HG03565 (cell line): Measurements from ENCODE around the gene DLG2.

Source experiments
- ATAC-seq: cut with Tn5 transposase; IDR thresholded peaks from one replicate; pipeline ENCODE4 v1.9.1; 2021; ENCODE audit warnings: mild to moderate bottlenecking, moderate library complexity; ENCODE audit not compliant: unreplicated experiment

The DLG2 gene

GRCh38 chr11:85137597-85137996 is 489.5 kb downstream of the DLG2 start:
- no peak for ATAC-seq

- no peak for ATAC-seq
These were observed 493.5 kb downstream of the DLG2 start for GRCh38 chr11:85133636-85134035.

- ATAC-seq: no peak
These were observed 494.1 kb downstream of the DLG2 start for GRCh38 chr11:85132851-85133585.

- ATAC-seq: no peak
These were observed 499.8 kb downstream of the DLG2 start for GRCh38 chr11:85127349-85127748.

GRCh38 chr11:85123752-85124231 is 503.4 kb downstream of the DLG2 start:
- ATAC-seq: peak; percentile 89

GRCh38 chr11:85118151-85118550 is 509.0 kb downstream of the DLG2 start:
- no peak for ATAC-seq

- ATAC-seq: no peak
These were observed 511.3 kb downstream of the DLG2 start for GRCh38 chr11:85115798-85116197.

- no peak for ATAC-seq
These were observed 512.4 kb downstream of the DLG2 start for GRCh38 chr11:85114786-85115185.

GRCh38 chr11:85110246-85110645 is 516.9 kb downstream of the DLG2 start:
- ATAC-seq: peak; percentile 92

GRCh38 chr11:85109141-85109540 is 518.0 kb downstream of the DLG2 start:
- peak; percentile 65 for ATAC-seq

GRCh38 chr11:85105868-85106267 is 521.3 kb downstream of the DLG2 start:
- no peak for ATAC-seq

- no peak for ATAC-seq
These were observed 527.6 kb downstream of the DLG2 start for GRCh38 chr11:85099522-85099921.

GRCh38 chr11:85098996-85099395 is 528.1 kb downstream of the DLG2 start:
- no peak for ATAC-seq

GRCh38 chr11:85096939-85097338 is 530.2 kb downstream of the DLG2 start:
- peak; percentile 45 for ATAC-seq

GRCh38 chr11:85095239-85095638 is 531.9 kb downstream of the DLG2 start:
- ATAC-seq: no peak

GRCh38 chr11:85094795-85095194 is 532.3 kb downstream of the DLG2 start:
- ATAC-seq: no peak

- no peak for ATAC-seq
These were observed 537.5 kb downstream of the DLG2 start for GRCh38 chr11:85089654-85090053.

GRCh38 chr11:85088286-85088685 is 538.9 kb downstream of the DLG2 start:
- no peak for ATAC-seq

GRCh38 chr11:85086504-85087284 is 540.5 kb downstream of the DLG2 start:
- no peak for ATAC-seq

GRCh38 chr11:85076535-85077330 is 550.4 kb downstream of the DLG2 start:
- ATAC-seq: no peak

- ATAC-seq: peak; percentile 100
These were observed 564.5 kb downstream of the DLG2 start for GRCh38 chr11:85062659-85063058.
